MCF 10A (cell line): ENCODE results near the gene SERPINB6. TPM values are rescaled to one million over a fixed set of nuclear protein-coding genes. Genes with fewer than 3 reads are reported as not detected.
A peak's percentile ranks its signal among the peaks of the same experiment; 100 is the strongest.

Source experiments
- Bru-seq: library from RNA; stranded (reverse); fragments of 400-500 nt; gene quantifications from one replicate; lab custom pipeline; 2021; lab: Mats Ljungman, UMichigan
- BruChase-seq, 2 experiments: library from RNA; stranded (reverse); fragments of 400-500 nt; gene quantifications; one replicate each; lab custom pipeline; 2021; lab: Mats Ljungman, UMichigan
- BruUV-seq: library from RNA; stranded (reverse); fragments of 400-500 nt; replicated peaks from 2 replicates; lab custom pipeline; 2021; lab: Mats Ljungman, UMichigan
- CTCF ChIA-PET: fragments of 300-600 bp; sonication (Branson Sonifier 250); formaldehyde crosslinking; extraction: SDS; loops from one replicate; lab custom pipeline; 2021; ENCODE audit warnings: antibody characterized with exemption, inconsistent platforms; lab: Yijun Ruan, JAX
- POLR2A ChIA-PET: fragments of 300-600, 350-650 bp; sonication (Branson Sonifier 250); formaldehyde crosslinking; extraction: SDS; loops from one replicate; lab custom pipeline; 2020; ENCODE audit warnings: antibody characterized with exemption, inconsistent platforms; lab: Yijun Ruan, JAX
- DNase-seq: peaks from one replicate; pipeline ENCODE4 v3.0.0-alpha.2; 2018; ENCODE audit not compliant: unreplicated experiment
- H3K27ac Mint-ChIP-seq: one replicate; pipeline ENCODE4 v1.8.0; 2022; ENCODE audit warnings: mild to moderate bottlenecking, low read depth, mixed read lengths; ENCODE audit not compliant: unreplicated experiment
- H3K27me3 Mint-ChIP-seq: one replicate; pipeline ENCODE4 v1.8.0; 2022; ENCODE audit warnings: mixed read lengths; ENCODE audit not compliant: insufficient read depth, unreplicated experiment
- H3K36me3 Mint-ChIP-seq: one replicate; pipeline ENCODE4 v1.8.0; 2022; ENCODE audit warnings: mild to moderate bottlenecking, moderate library complexity, mixed read lengths; ENCODE audit not compliant: insufficient read depth, unreplicated experiment
- H3K4me1 Mint-ChIP-seq: one replicate; pipeline ENCODE4 v1.8.0; 2022; ENCODE audit warnings: mixed read lengths; ENCODE audit not compliant: insufficient read depth, unreplicated experiment
- H3K4me3 Mint-ChIP-seq: one replicate; pipeline ENCODE4 v1.8.0; 2022; ENCODE audit warnings: mild to moderate bottlenecking, moderate library complexity, mixed read lengths; ENCODE audit not compliant: unreplicated experiment
- H3K9me3 Mint-ChIP-seq: one replicate; pipeline ENCODE4 v1.8.0; 2022; ENCODE audit warnings: mixed read lengths; ENCODE audit not compliant: unreplicated experiment
- intact Hi-C: fragments of 100-400 bp; cut with micrococcal nuclease; formaldehyde crosslinking; loops from 2 replicates; pipeline ENCODE4 v1.14.1; 2022
- long read RNA-seq: library from polyadenylated mRNA; stranded (forward); transcript quantifications from one replicate; pipeline ENCODE4 v2.0.0, GENCODE V29; 2022
- total RNA-seq: library from RNA; stranded (reverse); gene quantifications from 2 replicates; pipeline ENCODE4 v1.2.3, GENCODE V29; 2022
- TF ChIP-seq, protein P1 (sequence below): fragments of 200-600 bp; IDR thresholded peaks from one replicate; pipeline ENCODE4 v1.8.0; 2022; ENCODE audit warnings: antibody characterized with exemption, mild to moderate bottlenecking; ENCODE audit not compliant: unreplicated experiment

The SERPINB6 gene
- total RNA-seq (68.5 and 75.6 TPM in 2 replicates), Bru-seq, nascent RNA (percentile 82 among the genes with signal in this experiment), BruChase-seq, experiment 1, labeled RNA remaining after a 6-hour chase (percentile 89 among the genes with signal in this experiment), BruChase-seq, experiment 2, labeled RNA remaining after a 2-hour chase (percentile 92 among the genes with signal in this experiment)
- long read RNA-seq, transcript SERPINB6-210 (7 exons, 1,638 nt): minor isoform, 16 of 126 reads
- long read RNA-seq, transcript SERPINB6-204 (7 exons, 1,370 nt): major isoform, 53 of 126 reads
- long read RNA-seq, transcript SERPINB6-205 (7 exons, 1,315 nt): minor isoform, 26 of 126 reads
- long read RNA-seq, partial matches to known transcripts: 3 of 126 reads
- long read RNA-seq, other reads (novel, unspliced or antisense): 23 of 126 reads

DNA sequence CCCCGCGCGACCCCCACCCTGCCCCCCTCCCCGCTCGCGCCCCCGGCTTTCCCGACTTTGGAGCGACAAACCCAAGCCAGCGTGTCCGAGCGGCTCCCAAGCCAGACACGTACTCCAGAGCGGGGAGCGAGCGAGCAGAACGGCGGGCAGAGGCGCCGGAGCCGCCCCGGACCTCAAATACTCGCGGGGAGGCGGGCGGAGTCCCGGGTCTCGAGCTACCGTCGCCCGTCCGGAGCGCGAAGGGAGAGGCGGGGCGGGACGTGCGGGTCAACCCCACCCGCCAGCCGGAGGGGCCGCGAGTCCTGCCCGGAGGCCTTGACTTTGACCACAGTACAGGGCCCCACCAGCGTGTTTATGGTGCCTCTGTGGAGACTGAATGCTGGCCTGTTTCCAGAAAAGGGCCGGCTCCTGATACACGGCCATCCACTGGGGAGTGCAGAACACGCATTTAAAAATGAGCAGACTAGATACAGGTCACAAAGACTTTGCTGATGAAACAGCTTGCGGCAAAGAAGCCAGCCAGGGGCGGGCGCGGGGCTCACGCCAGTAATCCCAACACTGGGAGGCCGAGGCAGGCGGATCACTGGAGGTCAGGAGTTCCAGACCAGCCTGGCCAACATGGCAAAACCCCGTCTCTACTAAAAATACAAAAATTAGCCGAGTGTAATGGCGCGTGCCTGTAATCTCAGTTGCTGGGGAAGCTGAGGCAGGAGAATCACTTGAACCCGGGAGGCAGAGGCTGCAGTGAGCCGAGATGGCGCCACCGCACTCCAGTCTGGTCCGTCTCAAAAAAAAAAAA, at the start of gene SERPINB6:
SERPINB6 (minus strand) TSS at position 148 of the 799 bp plus-strand sequence. CDS start 12,235 bp downstream, outside the sequence.
- ChIA-PET POLR2A (interaction anchor here (0.8 to 2.3 kb wide), 8 partner anchors 8 to 206 kb away, joined by 3 to 65 read pairs (median 4); no protein-coding TSS in a partner anchor), CTCF (interaction anchor here (0.6 to 0.9 kb wide), 5 partner anchors 15 to 237 kb away, joined by 3 to 8 read pairs (median 3); no protein-coding TSS in a partner anchor)
- TF ChIP-seq, protein P1, sequence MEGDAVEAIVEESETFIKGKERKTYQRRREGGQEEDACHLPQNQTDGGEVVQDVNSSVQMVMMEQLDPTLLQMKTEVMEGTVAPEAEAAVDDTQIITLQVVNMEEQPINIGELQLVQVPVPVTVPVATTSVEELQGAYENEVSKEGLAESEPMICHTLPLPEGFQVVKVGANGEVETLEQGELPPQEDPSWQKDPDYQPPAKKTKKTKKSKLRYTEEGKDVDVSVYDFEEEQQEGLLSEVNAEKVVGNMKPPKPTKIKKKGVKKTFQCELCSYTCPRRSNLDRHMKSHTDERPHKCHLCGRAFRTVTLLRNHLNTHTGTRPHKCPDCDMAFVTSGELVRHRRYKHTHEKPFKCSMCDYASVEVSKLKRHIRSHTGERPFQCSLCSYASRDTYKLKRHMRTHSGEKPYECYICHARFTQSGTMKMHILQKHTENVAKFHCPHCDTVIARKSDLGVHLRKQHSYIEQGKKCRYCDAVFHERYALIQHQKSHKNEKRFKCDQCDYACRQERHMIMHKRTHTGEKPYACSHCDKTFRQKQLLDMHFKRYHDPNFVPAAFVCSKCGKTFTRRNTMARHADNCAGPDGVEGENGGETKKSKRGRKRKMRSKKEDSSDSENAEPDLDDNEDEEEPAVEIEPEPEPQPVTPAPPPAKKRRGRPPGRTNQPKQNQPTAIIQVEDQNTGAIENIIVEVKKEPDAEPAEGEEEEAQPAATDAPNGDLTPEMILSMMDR: no peak

DNA sequence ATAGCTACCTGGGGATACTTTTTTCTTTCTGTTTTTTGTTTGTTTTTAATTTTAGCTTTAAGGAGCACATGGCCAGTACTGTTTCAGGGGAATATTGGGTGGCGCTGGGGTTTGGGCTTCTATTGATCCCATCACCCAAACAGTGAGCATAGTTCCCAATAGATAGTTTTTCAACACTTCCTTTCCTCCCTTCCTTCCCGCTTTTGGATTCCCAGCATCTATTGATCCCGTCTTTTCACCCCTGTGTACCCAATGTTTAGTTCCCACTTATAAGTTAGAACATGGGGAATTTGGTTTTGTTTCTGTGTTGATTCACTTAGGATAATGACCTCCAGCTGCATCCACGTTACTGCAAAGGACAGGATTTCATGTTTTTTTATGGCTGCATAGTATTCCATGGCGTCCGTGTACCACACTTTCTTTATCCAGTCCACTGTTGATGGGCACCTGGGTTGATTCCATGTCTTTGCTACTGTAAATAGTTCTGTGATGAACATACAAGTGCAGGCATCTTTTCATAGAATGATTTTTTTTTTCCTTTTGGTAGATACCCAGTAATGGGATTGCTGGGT, 48.5 kb upstream of the SERPINB6 start:
- no peaks in the 10 kb centered on the region for H3K27me3 Mint-ChIP-seq
- peaks cover 15% of the 10 kb centered on the region for H3K36me3 Mint-ChIP-seq
- ChIA-PET POLR2A (interaction anchor here (0.7 to 2.6 kb wide), 2 partner anchors 18 to 20 kb away, joined by 3 to 10 read pairs; no protein-coding TSS in a partner anchor), CTCF (interaction anchor here (0.6 to 1.2 kb wide), 2 partner anchors 10 to 37 kb away, joined by 4 to 5 read pairs; no protein-coding TSS in a partner anchor)
- TF ChIP-seq, protein P1: no peak
- H3K27ac Mint-ChIP-seq: no peak overlapping the region
- no peak overlapping the region for H3K4me3 Mint-ChIP-seq
- no TSS peak for BruUV-seq
- H3K4me1 Mint-ChIP-seq: peaks cover 14% of the 10 kb centered on the region
- DNase-seq: no peak
- intact Hi-C loops: no loop called here
- no peaks in the 10 kb centered on the region for H3K9me3 Mint-ChIP-seq

More for the DNA sequence above, at the start of gene SERPINB6:
- Mint-ChIP-seq H3K36me3 (peaks cover 5% of the 10 kb centered on the region), H3K4me3 (peak within 1 kb of the TSS; percentile 81), H3K27me3 (no peaks in the 10 kb centered on the region), H3K27ac (peak within 1 kb of the TSS; percentile 79), H3K4me1 (peaks cover 6% of the 10 kb centered on the region), H3K9me3 (no peaks in the 10 kb centered on the region)
- intact Hi-C loops: no loop called here
- no TSS peak for BruUV-seq
- peak; percentile 59 for DNase-seq

GRCh38 chr6:3019065-3019464, 47.7 kb upstream of the SERPINB6 start:
- POLR2A ChIA-PET: interaction anchor here (0.7 to 2.6 kb wide), 2 partner anchors 17 to 52 kb away, joined by 3 to 10 read pairs; no protein-coding TSS in a partner anchor
- Mint-ChIP-seq H3K36me3 (peaks cover 20% of the 10 kb centered on the region), H3K4me1 (peaks cover 11% of the 10 kb centered on the region), H3K27ac (no peak overlapping the region), H3K4me3 (no peak overlapping the region), H3K27me3 (no peaks in the 10 kb centered on the region), H3K9me3 (no peaks in the 10 kb centered on the region)
- no TSS peak for BruUV-seq
- CTCF ChIA-PET: no interaction called here
- TF ChIP-seq, protein P1: no peak
- DNase-seq: no peak
- intact Hi-C loops: no loop called here
